ENCODE measurements around the gene ADD1. TPM values are rescaled to one million over a fixed set of nuclear protein-coding genes. Genes with fewer than 3 reads are reported as not detected.

ADD1 gene
- polyA plus RNA-seq, 1 donor: 163 TPM

DNA sequence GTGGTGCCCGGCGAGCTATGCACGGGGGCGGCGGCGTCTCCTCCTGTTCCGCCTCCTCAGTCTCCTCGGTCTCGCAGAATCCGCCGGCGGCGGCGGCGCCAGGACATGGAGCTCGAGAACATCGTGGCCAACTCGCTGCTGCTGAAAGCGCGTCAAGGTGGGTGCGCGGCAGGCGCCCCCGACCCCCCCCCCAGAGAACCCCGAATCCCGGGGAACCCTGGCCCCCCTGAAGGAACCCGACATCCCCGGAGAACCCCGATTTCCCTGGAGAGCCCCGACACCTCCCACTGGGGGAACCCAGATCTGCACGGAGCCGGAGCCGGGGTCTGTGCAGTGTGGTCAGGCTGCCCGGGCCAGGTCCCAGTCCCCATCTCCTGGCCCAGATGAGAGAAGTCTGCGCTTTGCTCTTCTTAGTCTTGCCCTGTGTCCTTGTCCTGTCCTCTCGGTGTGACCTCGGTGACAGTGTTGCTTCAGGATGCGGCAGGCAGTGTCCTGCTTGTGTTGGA, 120.4 kb downstream of the ADD1 start:
- DNase-seq (ENCODE audit: low read depth): no peak

DNA sequence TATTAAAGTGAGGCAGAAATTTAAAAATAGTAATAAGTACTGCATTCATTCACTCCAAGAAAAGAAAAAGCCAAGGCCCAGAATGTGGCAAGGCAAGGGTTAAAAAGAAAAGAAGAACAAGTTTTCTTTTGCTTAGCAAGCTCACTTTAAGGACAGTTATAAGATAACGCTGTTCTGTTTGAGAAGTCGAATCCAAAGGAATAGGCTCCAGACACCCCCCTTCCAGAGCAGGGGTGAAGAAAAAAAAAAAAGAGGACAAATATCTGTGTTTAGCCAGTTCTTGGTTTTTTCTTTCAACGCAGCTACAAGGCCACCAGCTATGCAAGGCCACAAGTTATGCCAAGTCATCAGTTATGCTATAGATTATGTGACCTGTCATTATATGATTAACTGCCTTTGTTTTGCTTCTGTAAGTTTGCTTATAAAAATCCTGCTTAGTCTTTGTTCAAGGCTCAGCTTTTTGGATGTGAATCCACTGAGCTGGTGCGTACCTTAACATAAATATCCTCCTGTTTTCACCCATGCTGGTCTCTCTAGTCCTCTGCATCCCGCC, 121.1 kb downstream of the ADD1 start:
- DNase-seq (ENCODE audit: low read depth): no peak

DNA sequence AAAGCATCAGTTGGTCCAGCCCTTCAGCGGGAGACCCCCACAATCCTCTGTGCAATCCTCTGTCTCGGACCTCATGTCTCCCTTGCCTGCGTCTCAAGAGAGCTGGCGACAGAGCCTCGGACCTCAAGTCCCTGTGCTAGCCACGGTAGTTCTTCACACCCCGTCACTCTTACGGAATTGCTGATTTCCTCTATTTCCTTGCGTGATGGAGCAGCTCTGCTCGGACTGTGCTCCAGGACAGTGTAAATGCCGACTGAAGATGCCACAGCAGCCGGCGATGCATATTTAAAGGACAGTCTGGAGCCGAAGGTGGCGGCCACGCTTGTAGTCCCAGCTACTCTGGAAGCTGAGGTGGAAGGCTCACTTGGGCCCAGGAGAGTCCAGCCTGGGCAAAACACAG, 121.6 kb downstream of the ADD1 start:
- DNase-seq (ENCODE audit: low read depth): no peak

DNA sequence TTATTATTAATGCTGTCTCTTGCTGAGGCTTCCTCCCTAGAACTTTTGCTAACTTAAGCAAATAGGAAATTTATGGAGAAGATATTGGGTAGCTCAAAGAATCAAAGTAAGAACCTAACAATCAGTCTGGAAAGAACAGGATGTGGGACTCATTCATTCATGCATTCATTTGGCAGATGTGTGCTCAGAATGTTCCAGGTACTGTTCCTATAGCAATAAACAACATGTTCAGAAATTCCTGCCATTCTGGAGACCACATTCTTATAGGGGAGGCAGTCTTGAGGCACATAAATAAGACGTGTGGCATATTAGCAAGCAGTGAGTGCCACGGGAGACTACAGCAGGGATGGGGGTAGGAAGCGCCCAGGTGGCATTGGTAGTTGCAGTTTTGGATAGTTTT, 124.7 kb downstream of the ADD1 start:
- no peak for DNase-seq (ENCODE audit: low read depth)

DNA sequence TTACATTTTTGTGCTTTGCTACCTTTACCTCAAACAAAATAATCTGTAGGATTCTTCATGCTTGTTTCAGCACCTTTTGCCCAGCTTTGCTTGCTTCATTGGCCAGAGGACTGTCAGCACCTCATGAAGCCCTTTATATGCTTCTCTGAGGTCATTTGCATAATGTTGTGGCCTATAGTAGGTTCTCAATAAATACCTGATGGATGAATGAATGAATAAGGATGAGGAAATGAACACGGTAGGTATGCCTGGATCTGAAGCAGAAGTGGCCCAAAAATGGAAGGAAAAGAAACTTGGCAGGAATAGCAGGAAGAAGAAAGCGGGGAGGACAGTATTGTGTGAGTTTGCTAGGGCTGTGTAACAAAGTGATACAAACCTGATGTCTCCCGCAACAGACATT, 127.6 kb downstream of the ADD1 start:
- DNase-seq (ENCODE audit: low read depth): no peak

- DNase-seq (ENCODE audit: low read depth): no peak
Measured at GRCh38 chr4:2977211-2978088, 133.8 kb downstream of the ADD1 start.

Other genes starting within 250 kb of the ADD1 start
- 11.4 TPM for gene TNIP2, start 87.5 kb upstream of the ADD1 start, polyA plus RNA-seq (ENCODE audit: insufficient read length)
- gene SH3BP2, start 50.8 kb upstream of the ADD1 start, polyA plus RNA-seq (ENCODE audit: insufficient read length): 30.3 TPM
- gene NOP14, start 119.6 kb downstream of the ADD1 start, polyA plus RNA-seq (ENCODE audit: insufficient read length): 26.7 TPM
- 12.0 TPM for gene GRK4, start 119.7 kb downstream of the ADD1 start, polyA plus RNA-seq (ENCODE audit: insufficient read length)
- gene HTT-AS, start 230.7 kb downstream of the ADD1 start, polyA plus RNA-seq (ENCODE audit: insufficient read length): not detected
- gene HTT, start 230.8 kb downstream of the ADD1 start, polyA plus RNA-seq (ENCODE audit: insufficient read length): 21.1 TPM

Data from forelimb muscle (tissue), 1 donor.